Fibroblast of the aortic adventitia (primary cell): Measurements from ENCODE around the gene GRIA1. TPM values are rescaled to one million over a fixed set of nuclear protein-coding genes. Genes with fewer than 3 reads are reported as not detected.

Experiments used
- DNase-seq: peaks from one replicate; pipeline ENCODE4 v3.0.0-alpha.2; 2010; ENCODE audit warnings: low read depth
- H3K4me3 ChIP-seq: 2 replicates; pipeline ENCODE4 v1.5.1; 2011; ENCODE audit warnings: low read depth, mild to moderate bottlenecking, control low read depth, low read length, moderate library complexity
- CTCF ChIP-seq: IDR thresholded peaks from 2 replicates; pipeline ENCODE4 v1.5.1; 2011; ENCODE audit warnings: mild to moderate bottlenecking, low read length, control low read depth, inconsistent platforms; ENCODE audit not compliant: insufficient read depth
- total RNA-seq: library from RNA; depleted of rRNA; stranded (reverse); fragments of >200 nt; gene quantifications from 2 replicates; pipeline ENCODE4 v1.2.3, GENCODE V29; 2012; ENCODE audit warnings: low replicate concordance

Gene GRIA1
- total RNA-seq, 1 donor = 1.2 TPM

GRCh38 chr5:153594785-153595184 lies 104.3 kb downstream of the GRIA1 start:
- TF ChIP-seq CTCF = no peak
- no peak overlapping the region for H3K4me3 ChIP-seq
- no peak for DNase-seq

GRCh38 chr5:153598099-153598498 lies 107.6 kb downstream of the GRIA1 start:
- no peak for TF ChIP-seq CTCF
- H3K4me3 ChIP-seq = no peak overlapping the region
- DNase-seq = no peak

GRCh38 chr5:153601377-153601776 lies 110.9 kb downstream of the GRIA1 start:
- no peak for DNase-seq
- no peak overlapping the region for H3K4me3 ChIP-seq
- TF ChIP-seq CTCF = no peak

GRCh38 chr5:153605386-153605785 lies 114.9 kb downstream of the GRIA1 start:
- no peak overlapping the region for H3K4me3 ChIP-seq
- TF ChIP-seq CTCF = no peak
- DNase-seq = no peak

GRCh38 chr5:153610009-153610408 lies 119.5 kb downstream of the GRIA1 start:
- no peak for DNase-seq
- H3K4me3 ChIP-seq = no peak overlapping the region
- TF ChIP-seq CTCF = no peak

- TF ChIP-seq CTCF = no peak
- DNase-seq = no peak
- no peak overlapping the region for H3K4me3 ChIP-seq
Measured at GRCh38 chr5:153610811-153611210, 120.3 kb downstream of the GRIA1 start.

- no peak overlapping the region for H3K4me3 ChIP-seq
- no peak for TF ChIP-seq CTCF
- peak; percentile 34 for DNase-seq
Measured at GRCh38 chr5:153613144-153613543, 122.7 kb downstream of the GRIA1 start.
